Stimulated activated CD8-positive, alpha-beta memory T cell treated with anti-CD3 and anti-CD28 coated beads, Interleukin-12 subunit alpha, Interleukin-12 subunit beta, amount 100 ng/mL, for 24 hours (primary cell): Measurements from ENCODE around the gene SCN7A.
"Not testable (repeated sequence)": the region's sequence is repeated elsewhere in the genome, so short reads cannot be mapped to it uniquely, and the experiment has no call there.

Source experiments
- DNase-seq: peaks from one replicate; pipeline ENCODE4 v3.0.0-alpha.2; 2020; ENCODE audit errors: extremely low read depth

SCN7A gene

GRCh38 chr2:166454006-166454595 is 39.9 kb downstream of the SCN7A start:
- no peak for DNase-seq

- DNase-seq = no peak
Observed at GRCh38 chr2:166451468-166451867, 42.6 kb downstream of the SCN7A start.

GRCh38 chr2:166449439-166449838 is 44.6 kb downstream of the SCN7A start:
- no peak for DNase-seq

GRCh38 chr2:166448106-166448505 is 45.9 kb downstream of the SCN7A start:
- DNase-seq = no peak

- no peak for DNase-seq
Observed at GRCh38 chr2:166444306-166444705, 49.7 kb downstream of the SCN7A start.

- no peak for DNase-seq
Observed at GRCh38 chr2:166440313-166440712, 53.7 kb downstream of the SCN7A start.

- no peak for DNase-seq
Observed at GRCh38 chr2:166439078-166439477, 55.0 kb downstream of the SCN7A start.

GRCh38 chr2:166436976-166437375 is 57.1 kb downstream of the SCN7A start:
- no peak for DNase-seq

- no peak for DNase-seq
Observed at GRCh38 chr2:166436189-166436588, 57.9 kb downstream of the SCN7A start.

GRCh38 chr2:166434491-166434890 is 59.6 kb downstream of the SCN7A start:
- DNase-seq = no peak

- no peak for DNase-seq
Observed at GRCh38 chr2:166433457-166433856, 60.6 kb downstream of the SCN7A start.

GRCh38 chr2:166432331-166432730 is 61.7 kb downstream of the SCN7A start:
- no peak for DNase-seq

- no peak for DNase-seq
Observed at GRCh38 chr2:166424841-166425240, 69.2 kb downstream of the SCN7A start.

GRCh38 chr2:166419616-166419934 is 74.5 kb downstream of the SCN7A start:
- DNase-seq = no peak

GRCh38 chr2:166418853-166419615 is 75.0 kb downstream of the SCN7A start:
- no peak for DNase-seq

GRCh38 chr2:166417669-166418068 is 76.4 kb downstream of the SCN7A start:
- no peak for DNase-seq

GRCh38 chr2:166413255-166413654 is 80.8 kb downstream of the SCN7A start:
- DNase-seq = no peak

GRCh38 chr2:166411473-166412230 is 82.4 kb downstream of the SCN7A start:
- no peak for DNase-seq

GRCh38 chr2:166410828-166411472 is 83.1 kb downstream of the SCN7A start:
- no peak for DNase-seq

- not testable (repeated sequence) for DNase-seq
Observed at GRCh38 chr2:166407746-166408145, 86.3 kb downstream of the SCN7A start.

GRCh38 chr2:166406374-166406773 is 87.7 kb downstream of the SCN7A start:
- DNase-seq = no peak

GRCh38 chr2:166405569-166405926 is 88.5 kb downstream of the SCN7A start:
- DNase-seq = no peak
